ENCODE results near the gene DCLRE1A.

- TF ChIP-seq CTCF (IDR thresholded peaks at IDR 0.05) (no peak), POLR2A (IDR thresholded peaks at IDR 0.05) (no peak)
Measured at GRCh38 chr10:113890769-113891168, 36.9 kb upstream of the DCLRE1A start.

Data from esophagus squamous epithelium (tissue), 4 donors.